H1 (cell line): Measurements from ENCODE around the gene ACADVL. TPM values are rescaled to one million over a fixed set of nuclear protein-coding genes. Genes with fewer than 3 reads are reported as not detected.

ENCODE experiments used
- CTCF ChIA-PET: fragments of 300-600 bp; sonication (Branson Sonifier 250); formaldehyde crosslinking; loops from one replicate; lab custom pipeline; 2021; ENCODE audit not compliant: partially characterized antibody; lab: Charles Lee
- POLR2A ChIA-PET: fragments of 300-600 bp; sonication (Branson Sonifier 250); formaldehyde crosslinking; loops from one replicate; lab custom pipeline; 2021; ENCODE audit warnings: inconsistent platforms; ENCODE audit not compliant: partially characterized antibody; lab: Charles Lee
- DNase-seq, 2 experiments: peaks; one replicate each; pipeline versions ENCODE4 v3.0.0 to v3.0.0-alpha.2; 2010 to 2022; ENCODE audit warnings: low spot score in 2 of 2, low read depth in 1 of 2, mixed read lengths in 1 of 2
- FAIRE-seq: peaks from 2 replicates; lab custom pipeline; 2011; peaks lifted over from hg19 to GRCh38; lab: Jason Lieb, UNC
- H2AFZ ChIP-seq: 2 replicates; pipeline ENCODE4 v1.8.1; 2012; ENCODE audit warnings: low read length, inconsistent platforms
- H2AK5ac ChIP-seq: 2 replicates; pipeline ENCODE4 v1.6.1; 2013; ENCODE audit warnings: low read depth, low read length
- H2BK120ac ChIP-seq: replicated peaks from 2 replicates; pipeline ENCODE3; 2013; ENCODE audit warnings: low read depth, low read length, inconsistent platforms
- H2BK12ac ChIP-seq: 2 replicates; pipeline ENCODE4 v1.6.1; 2013; ENCODE audit warnings: low read depth, low read length
- H2BK15ac ChIP-seq: 2 replicates; pipeline ENCODE4 v1.6.1; 2013; ENCODE audit warnings: low read length
- H2BK20ac ChIP-seq: 2 replicates; pipeline ENCODE4 v1.6.1; 2013; ENCODE audit warnings: low read length
- H2BK5ac ChIP-seq: 2 replicates; pipeline ENCODE4 v1.6.1; 2013; ENCODE audit warnings: low read depth, low read length
- H3K14ac ChIP-seq: 2 replicates; pipeline ENCODE4 v1.6.1; 2013; ENCODE audit warnings: inconsistent platforms; ENCODE audit not compliant: insufficient read length
- H3K18ac ChIP-seq: 2 replicates; pipeline ENCODE4 v1.6.1; 2013; ENCODE audit warnings: low read length; ENCODE audit errors: extremely low read depth
- H3K23ac ChIP-seq: 2 replicates; pipeline ENCODE4 v1.6.1; 2013; ENCODE audit warnings: inconsistent platforms; ENCODE audit not compliant: insufficient read length
- H3K23me2 ChIP-seq: 2 replicates; pipeline ENCODE4 v1.6.1; 2013; ENCODE audit warnings: low read depth, low read length
- H3K27ac ChIP-seq: 2 replicates; pipeline ENCODE4 v1.6.1; 2011; ENCODE audit warnings: low read depth, low read length, inconsistent platforms
- H3K27me3 ChIP-seq, 4 experiments: replicated peaks in 1 of 4; 1 replicate in 1 of 4; 2 replicates in 3 of 4; pipeline versions ENCODE4 v1.6.1 to v1.8.1; 2011 to 2013; ENCODE audit warnings: low read length in 3 of 4, mild to moderate bottlenecking in 3 of 4, inconsistent platforms in 2 of 4, mixed read lengths in 2 of 4, moderate library complexity in 1 of 4; ENCODE audit not compliant: control insufficient read depth in 3 of 4, insufficient read depth in 3 of 4; ENCODE audit errors: extremely low read depth in 1 of 4
- H3K36me3 ChIP-seq, 4 experiments: 2 replicates each; pipeline versions ENCODE4 v1.6.1 to v1.8.1; 2011 to 2013; ENCODE audit warnings: mild to moderate bottlenecking in 4 of 4, low read length in 3 of 4, moderate library complexity in 2 of 4, control low read depth in 1 of 4, inconsistent platforms in 1 of 4; ENCODE audit not compliant: insufficient read depth in 4 of 4, control insufficient read depth in 2 of 4
- H3K4ac ChIP-seq: replicated peaks from 2 replicates; pipeline ENCODE3; 2013; ENCODE audit warnings: low read length, low read depth, mixed read lengths, inconsistent platforms; ENCODE audit not compliant: insufficient read length
- H3K4me1 ChIP-seq, 4 experiments: replicated peaks in 1 of 4; 1 replicate in 1 of 4; 2 replicates in 3 of 4; pipeline versions ENCODE4 v1.6.1 to v1.8.1; 2011 to 2013; ENCODE audit warnings: low read length in 3 of 4, inconsistent platforms in 2 of 4, mixed read lengths in 1 of 4; ENCODE audit not compliant: insufficient read depth in 4 of 4, control insufficient read depth in 3 of 4
- H3K4me2 ChIP-seq, 2 experiments: 2 replicates each; pipeline versions ENCODE4 v1.6.1 to v1.8.1; 2011 to 2013; ENCODE audit warnings: low read depth in 2 of 2, low read length in 2 of 2, control low read depth in 1 of 2, inconsistent platforms in 1 of 2, mild to moderate bottlenecking in 1 of 2; ENCODE audit not compliant: insufficient read depth in 1 of 2
- H3K4me3 ChIP-seq, 4 experiments: fragments of 200-600, 300-600 bp in 1 of 4; sonication (generic), shearing (Covaris generic), sonication (Bioruptor Twin) in 1 of 4; 2 replicates each; pipeline versions ENCODE4 v1.5.1 to v1.8.1; 2011 to 2016; ENCODE audit warnings: low read length in 4 of 4, low read depth in 3 of 4, control low read depth in 2 of 4, inconsistent platforms in 2 of 4, mild to moderate bottlenecking in 2 of 4, mixed read lengths in 1 of 4, moderate library complexity in 1 of 4; ENCODE audit not compliant: insufficient read depth in 2 of 4; ENCODE audit errors: extremely low read depth in 1 of 4
- H3K56ac ChIP-seq: replicated peaks from 2 replicates; pipeline ENCODE3; 2013; ENCODE audit warnings: low read depth, mild to moderate bottlenecking, mixed read lengths, low read length, inconsistent platforms; ENCODE audit not compliant: insufficient read length
- H3K79me1 ChIP-seq: 2 replicates; pipeline ENCODE4 v1.6.1; 2013; ENCODE audit warnings: low read depth, low read length, control low read depth
- H3K79me2 ChIP-seq, 2 experiments: 2 replicates each; pipeline versions ENCODE4 v1.6.1 to v1.8.1; 2012 to 2013; ENCODE audit warnings: low read length in 2 of 2, mild to moderate bottlenecking in 2 of 2, inconsistent platforms in 1 of 2; ENCODE audit not compliant: insufficient read depth in 2 of 2, control insufficient read depth in 1 of 2
- H3K9ac ChIP-seq, 4 experiments: replicated peaks in 1 of 4; 1 replicate in 1 of 4; 2 replicates in 3 of 4; pipeline versions ENCODE4 v1.6.1 to v1.8.1; 2011 to 2013; ENCODE audit warnings: low read depth in 3 of 4, low read length in 3 of 4, control low read depth in 2 of 4, mild to moderate bottlenecking in 2 of 4, moderate library complexity in 2 of 4, inconsistent platforms in 1 of 4; ENCODE audit errors: extremely low read depth in 1 of 4
- H3K9me3 ChIP-seq, 2 experiments: 2 replicates each; pipeline versions ENCODE4 v1.6.1 to v1.8.1; 2012 to 2013; ENCODE audit warnings: mild to moderate bottlenecking in 2 of 2, moderate library complexity in 2 of 2, control low read depth in 1 of 2, inconsistent platforms in 1 of 2, low read depth in 1 of 2, low read length in 1 of 2, mixed read lengths in 1 of 2; ENCODE audit not compliant: insufficient read depth in 2 of 2
- H4K20me1 ChIP-seq, 2 experiments: replicated peaks in 1 of 2; 2 replicates each; pipeline versions ENCODE3 to v1.8.1; 2011 to 2013; ENCODE audit warnings: inconsistent platforms in 2 of 2, low read length in 2 of 2, mild to moderate bottlenecking in 1 of 2; ENCODE audit not compliant: insufficient read depth in 2 of 2, control insufficient read depth in 1 of 2
- H4K5ac ChIP-seq: 2 replicates; pipeline ENCODE4 v1.6.1; 2013; ENCODE audit warnings: low read length, low read depth, mixed read lengths, inconsistent platforms; ENCODE audit not compliant: insufficient read length
- H4K8ac ChIP-seq: 2 replicates; pipeline ENCODE4 v1.8.0; 2013; ENCODE audit warnings: mild to moderate bottlenecking, moderate library complexity, low read length, inconsistent platforms; ENCODE audit not compliant: insufficient read depth; ENCODE audit errors: extremely low read depth
- H4K91ac ChIP-seq: replicated peaks from 2 replicates; pipeline ENCODE3; 2013; ENCODE audit warnings: low read length, mixed read lengths, inconsistent platforms; ENCODE audit not compliant: insufficient read length
- POLR2A ChIP-seq, 2 experiments: IDR thresholded peaks; 1 replicate in 1 of 2; 2 replicates in 1 of 2; pipeline ENCODE4 v1.6.1; 2011; ENCODE audit warnings: low read depth in 2 of 2, low read length in 2 of 2, mild to moderate bottlenecking in 2 of 2; ENCODE audit errors: control extremely low read depth in 1 of 2
- TBP ChIP-seq: IDR thresholded peaks from 2 replicates; pipeline ENCODE4 v1.6.1; 2011; ENCODE audit warnings: low read depth, low read length, improper control_type of control experiment
- WGBS, 2 experiments: shearing (Covaris generic) in 1 of 2; methylation state at CpG; one replicate each; pipeline versions ENCODE4 v1.1.6 to v1.1.7; 2013 to 2015; ENCODE audit warnings: low lambda C conversion rate in 2 of 2, mixed read lengths in 2 of 2, inconsistent platforms in 1 of 2, low coverage in 1 of 2, missing lambda C conversion rate in 1 of 2; ENCODE audit not compliant: insufficient replicate concordance in 2 of 2, insufficient coverage in 1 of 2, insufficient read length in 1 of 2; ENCODE audit errors: extremely low coverage in 1 of 2, missing lambda C conversion rate in 1 of 2; 5-methylcytosine and 5-hydroxymethylcytosine counted together
- polyA plus RNA-seq, 7 experiments: library from polyadenylated mRNA; depleted of rRNA in 3 of 7; stranded (reverse) in 5 of 7; unstranded in 2 of 7; fragments of >200 nt in 5 of 7; fragments of 200-250 nt in 2 of 7; gene quantifications; 1 replicate in 5 of 7; 2 replicates in 1 of 7; 4 replicates in 1 of 7; pipeline versions ENCODE4 v1.2.1 to v1.2.3, GENCODE V29; 2011 to 2013; ENCODE audit warnings: missing spikeins in 2 of 7, mixed read lengths in 2 of 7
- total RNA-seq: library from RNA; stranded (reverse); fragmentation: NEBNext Ultra II Directional; extraction: Animal tissue kit (Norgen Biotek cat#: 25700); gene quantifications from 2 replicates; pipeline ENCODE4 v1.2.1, GENCODE V29; 2021

The ACADVL gene
- total and polyA plus RNA-seq, 2 of the 8 experiments (the other 6 are each of a cell fraction or from before 2014, with no cell fraction given) = 181 to 231 TPM

GRCh38 chr17:7241090-7241733, 21.5 kb downstream of the ACADVL start:
- peaks cover 0 to 42% of the 10 kb centered on the region in 2 experiments; a peak in 2 of 4 replicates for H3K79me2 ChIP-seq
- 0 out of 2 replicates have a peak overlapping the region, but pooled peaks have one; percentile 5 for H2BK15ac ChIP-seq
- H3K9ac ChIP-seq = peak overlapping the region; percentile 83 to 94 (median 89)
- no peak overlapping the region for H4K5ac ChIP-seq
- FAIRE-seq = no peak
- no peak overlapping the region for H3K14ac ChIP-seq
- 64% methylated on average over 9 of the region's 9 CpGs; no CpG with 5 or more reads in 1 of the 2 experiments for WGBS, 2 experiments
- H2BK5ac ChIP-seq = peak overlapping the region; percentile 28; the same call in 1 of the 2 replicates
- H3K4me3 ChIP-seq = peak overlapping the region; percentile 73 to 90 (median 84)
- no peak overlapping the region for H4K91ac ChIP-seq
- H2BK12ac ChIP-seq = no peak overlapping the region
- peaks cover 8% of the 10 kb centered on the region for H3K79me1 ChIP-seq
- no peak overlapping the region for H4K8ac ChIP-seq
- H3K27me3 ChIP-seq = no peaks in the 10 kb centered on the region
- peaks cover 18% of the 10 kb centered on the region for H3K23me2 ChIP-seq
- peak overlapping the region; percentile 86 for H3K27ac ChIP-seq
- peaks cover 8 to 10% of the 10 kb centered on the region in 2 experiments for H4K20me1 ChIP-seq
- H3K4me1 ChIP-seq = peaks cover 5 to 20% (median 11%) of the 10 kb centered on the region in 4 experiments; a peak in 6 of 7 replicates
- H3K4me2 ChIP-seq = peak overlapping the region; percentile 92 to 93
- H3K56ac ChIP-seq = no peak overlapping the region
- TF ChIP-seq TBP (no peak), POLR2A (IDR thresholded peaks at IDR 0.05; ENCODE audit: control extremely low read depth in 1 of 2, low read depth in 2 of 2, low read length in 2 of 2) (0 out of 3 replicates have a peak, but pooled peaks of 1 of the 2 experiments have one; percentile 64)
- DNase-seq = no peak
- no peak overlapping the region for H2AK5ac ChIP-seq
- no peak overlapping the region for H2BK20ac ChIP-seq
- POLR2A ChIA-PET = interaction anchor here (0.8 to 19.7 kb wide), 16 partner anchors 7 to 338 kb away, joined by 3 to 386 read pairs (median 8); partner anchors contain the start of genes ACADVL, CD68, CLDN7 and CTDNEP1
- H3K18ac ChIP-seq = no peak overlapping the region
- CTCF ChIA-PET = interaction anchor here (0.8 to 4.1 kb wide), 11 partner anchors 9 to 214 kb away, joined by 3 to 27 read pairs (median 4); partner anchors contain the start of genes ACADVL and SLC2A4
- H2BK120ac ChIP-seq = no peak overlapping the region
- no peak overlapping the region for H2AFZ ChIP-seq
- H3K9me3 ChIP-seq = no peaks in the 10 kb centered on the region
- no peak overlapping the region for H3K4ac ChIP-seq
- no peak overlapping the region for H3K23ac ChIP-seq
- peaks cover 8 to 43% (median 27%) of the 10 kb centered on the region in 4 experiments; a peak in 7 of 8 replicates for H3K36me3 ChIP-seq
